ENCODE measurements around the gene CYP11A1. TPM values are rescaled to one million over a fixed set of nuclear protein-coding genes. Genes with fewer than 3 reads are reported as not detected.

The CYP11A1 gene
- polyA plus RNA-seq, 3 donors = not detected

- 100% methylated on average over 2 of the region's 5 CpGs for WGBS (ENCODE audit: insufficient coverage)
- H3K27ac ChIP-seq (ENCODE audit: low read depth in 1 of 2, low read length in 2 of 2) = no peak overlapping the region
These were observed 34.4 kb downstream of the CYP11A1 start for GRCh38 chr15:74333093-74333492.

DNA sequence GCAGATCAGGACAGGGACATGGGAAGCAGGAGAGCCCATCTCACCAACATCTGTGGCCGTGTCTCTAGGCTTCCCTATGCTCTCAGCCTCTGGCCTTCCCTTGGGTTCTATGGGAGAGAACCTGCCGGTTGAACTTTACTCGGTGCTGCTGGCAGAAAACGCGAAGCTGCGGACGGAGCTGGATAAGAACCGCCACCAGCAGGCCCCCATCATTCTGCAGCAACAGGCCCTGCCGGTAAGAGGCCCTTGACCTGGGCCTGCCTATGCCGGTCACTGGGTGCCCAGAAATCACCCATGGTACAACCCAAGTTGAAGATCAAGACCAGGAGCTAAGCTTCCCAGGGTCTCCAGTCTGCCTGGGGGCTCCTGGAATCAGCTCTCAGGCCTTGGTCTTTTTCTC, 34.8 kb downstream of the CYP11A1 start:
- H2AFZ ChIP-seq (ENCODE audit: insufficient read depth, low read depth, low read length, poor library complexity, severe bottlenecking) = no peak overlapping the region
- H4K20me1 ChIP-seq (ENCODE audit: insufficient read depth, low read length) = no peaks in the 10 kb centered on the region
- peaks cover 2% of the 10 kb centered on the region for H3K4me1 Mint-ChIP-seq
- H3K27ac ChIP-seq (ENCODE audit: low read depth in 1 of 2, low read length in 2 of 2) = no peak overlapping the region
- H3K27me3 Mint-ChIP-seq (ENCODE audit: low read depth in 3 of 3) = peaks cover 3 to 6% (median 5%) of the 10 kb centered on the region in 3 donors
- H3K36me3 ChIP-seq (replicated peaks in 1 of 2; ENCODE audit: control insufficient read depth in 1 of 2, insufficient read depth in 2 of 2, low read length in 2 of 2) = no peaks in the 10 kb centered on the region
- WGBS (ENCODE audit: insufficient coverage) = 95% methylated on average over 10 of the region's 10 CpGs
- H3K9me3 ChIP-seq (replicated peaks in 1 of 2; ENCODE audit: control insufficient read depth in 1 of 2, insufficient read depth in 1 of 2, low read length in 2 of 2) = peaks cover 5 to 15% of the 10 kb centered on the region in 2 donors
- no peaks in the 10 kb centered on the region for H3K36me3 Mint-ChIP-seq
- DNase-seq = no peak
- TF ChIP-seq CTCF (IDR thresholded peaks at IDR 0.05) = no peak
- intact Hi-C loops (cut with micrococcal nuclease) = no loop called here
- peaks cover 7 to 16% (median 13%) of the 10 kb centered on the region in 7 donors for H3K9me3 Mint-ChIP-seq
- no peak overlapping the region for H3K27ac Mint-ChIP-seq
- H3K9ac ChIP-seq (ENCODE audit: insufficient read depth, low read length, poor library complexity, severe bottlenecking) = no peak overlapping the region
- H3K4me3 Mint-ChIP-seq = no peak overlapping the region
- no peaks in the 10 kb centered on the region for H3K4me1 ChIP-seq (ENCODE audit: control insufficient read depth in 1 of 2, insufficient read depth in 2 of 2, low read length in 2 of 2)
- H3K27me3 ChIP-seq (ENCODE audit: control insufficient read depth in 2 of 2, insufficient read depth in 2 of 2, low read length in 2 of 2) = no peaks in the 10 kb centered on the region
- H3K79me2 ChIP-seq (ENCODE audit: insufficient read depth, low read length) = no peaks in the 10 kb centered on the region
- no peak overlapping the region for H3K4me3 ChIP-seq (replicated peaks in 1 of 3; ENCODE audit: low read depth in 2 of 3, low read length in 3 of 3)
- no peak overlapping the region for H3K4me2 ChIP-seq (replicated peaks; ENCODE audit: extremely low read depth, low read length, poor library complexity, severe bottlenecking)

More at GRCh38 chr15:74333093-74333492, 34.4 kb downstream of the CYP11A1 start:
- DNase-seq = no peak
- Histone ChIP-seq H3K9ac (ENCODE audit: insufficient read depth, low read length, poor library complexity, severe bottlenecking) (no peak overlapping the region), H3K27me3 (ENCODE audit: control insufficient read depth in 2 of 2, insufficient read depth in 2 of 2, low read length in 2 of 2) (no peaks in the 10 kb centered on the region), H3K4me1 (ENCODE audit: control insufficient read depth in 1 of 2, insufficient read depth in 2 of 2, low read length in 2 of 2) (no peaks in the 10 kb centered on the region), H4K20me1 (ENCODE audit: insufficient read depth, low read length) (no peaks in the 10 kb centered on the region), H3K4me3 (replicated peaks in 1 of 3; ENCODE audit: low read depth in 2 of 3, low read length in 3 of 3) (no peak overlapping the region), H3K9me3 (replicated peaks in 1 of 2; ENCODE audit: control insufficient read depth in 1 of 2, insufficient read depth in 1 of 2, low read length in 2 of 2) (peaks cover 5 to 15% of the 10 kb centered on the region in 2 donors), H3K79me2 (ENCODE audit: insufficient read depth, low read length) (no peaks in the 10 kb centered on the region), H3K4me2 (replicated peaks; ENCODE audit: extremely low read depth, low read length, poor library complexity, severe bottlenecking) (no peak overlapping the region), H3K36me3 (replicated peaks in 1 of 2; ENCODE audit: control insufficient read depth in 1 of 2, insufficient read depth in 2 of 2, low read length in 2 of 2) (no peaks in the 10 kb centered on the region), H2AFZ (ENCODE audit: insufficient read depth, low read depth, low read length, poor library complexity, severe bottlenecking) (no peak overlapping the region)
- Mint-ChIP-seq H3K36me3 (no peaks in the 10 kb centered on the region), H3K4me1 (peaks cover 2% of the 10 kb centered on the region), H3K27ac (no peak overlapping the region), H3K27me3 (ENCODE audit: low read depth in 3 of 3) (peaks cover 3 to 6% (median 5%) of the 10 kb centered on the region in 3 donors), H3K9me3 (peaks cover 7 to 16% (median 13%) of the 10 kb centered on the region in 7 donors), H3K4me3 (no peak overlapping the region)
- intact Hi-C loops (cut with micrococcal nuclease) = no loop called here
- no peak for TF ChIP-seq CTCF (IDR thresholded peaks at IDR 0.05)
